Left colon (tissue), 2 donors: ENCODE measurements around the gene LMTK2. TPM values are rescaled to one million over a fixed set of nuclear protein-coding genes. Genes with fewer than 3 reads are reported as not detected.

ENCODE experiments used
- ATAC-seq: fragments of 200-7000 bp; cut with Tn5 transposase; one replicate; pipeline ENCODE4 v1.9.1; 2020; ENCODE audit warnings: mild to moderate bottlenecking, moderate library complexity
- DNase-seq, 2 donors: peaks; one replicate each; pipeline ENCODE4 v3.0.0-alpha.2; 2020
- intact Hi-C, 2 donors: fragments of 100-400 bp; cut with DNase I in 1 of 2; cut with micrococcal nuclease in 1 of 2; formaldehyde crosslinking; loops; one replicate each; pipeline versions ENCODE4 v1.11.2 to v1.14.0; 2022; cut with DNase I, micrococcal nuclease
- total RNA-seq, 2 donors: library from RNA; stranded (reverse); fragmentation: NEBNext Ultra II Directional; extraction: Animal tissue kit (Norgen Biotek cat#: 25700); gene quantifications; one replicate each; pipeline ENCODE4 v1.2.1, GENCODE V29; 2021
- donor health status: DM: no; HTN: no; CAD: no.
- donor health status: DM: yes; HTN: yes; CAD: no.

The LMTK2 gene
- total RNA-seq, 2 donors from 2014 or later = 51.4 to 52.0 TPM

DNA sequence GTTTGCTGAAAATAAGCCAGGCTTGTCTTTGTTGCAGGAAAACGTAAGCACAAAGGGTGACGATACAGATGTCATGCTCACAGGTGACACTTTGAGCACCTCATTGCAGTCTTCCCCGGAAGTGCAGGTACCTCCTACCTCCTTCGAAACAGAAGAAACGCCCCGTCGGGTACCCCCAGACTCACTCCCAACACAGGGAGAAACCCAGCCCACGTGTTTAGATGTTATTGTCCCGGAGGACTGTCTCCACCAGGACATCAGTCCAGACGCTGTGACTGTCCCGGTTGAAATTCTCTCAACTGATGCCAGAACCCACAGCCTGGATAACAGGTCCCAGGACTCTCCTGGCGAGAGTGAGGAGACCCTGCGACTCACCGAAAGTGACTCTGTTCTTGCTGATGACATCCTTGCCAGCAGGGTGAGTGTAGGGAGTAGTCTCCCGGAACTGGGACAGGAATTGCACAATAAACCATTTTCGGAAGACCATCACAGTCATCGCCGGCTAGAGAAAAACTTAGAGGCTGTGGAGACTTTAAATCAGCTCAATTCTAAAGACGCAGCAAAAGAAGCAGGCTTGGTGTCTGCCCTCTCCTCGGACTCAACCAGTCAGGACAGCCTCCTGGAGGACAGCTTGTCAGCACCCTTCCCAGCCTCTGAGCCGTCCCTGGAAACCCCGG lies 86.3 kb downstream of the LMTK2 start:
- DNase-seq (no peak), ATAC-seq (no peak)
- intact Hi-C loops = no loop called here

DNA sequence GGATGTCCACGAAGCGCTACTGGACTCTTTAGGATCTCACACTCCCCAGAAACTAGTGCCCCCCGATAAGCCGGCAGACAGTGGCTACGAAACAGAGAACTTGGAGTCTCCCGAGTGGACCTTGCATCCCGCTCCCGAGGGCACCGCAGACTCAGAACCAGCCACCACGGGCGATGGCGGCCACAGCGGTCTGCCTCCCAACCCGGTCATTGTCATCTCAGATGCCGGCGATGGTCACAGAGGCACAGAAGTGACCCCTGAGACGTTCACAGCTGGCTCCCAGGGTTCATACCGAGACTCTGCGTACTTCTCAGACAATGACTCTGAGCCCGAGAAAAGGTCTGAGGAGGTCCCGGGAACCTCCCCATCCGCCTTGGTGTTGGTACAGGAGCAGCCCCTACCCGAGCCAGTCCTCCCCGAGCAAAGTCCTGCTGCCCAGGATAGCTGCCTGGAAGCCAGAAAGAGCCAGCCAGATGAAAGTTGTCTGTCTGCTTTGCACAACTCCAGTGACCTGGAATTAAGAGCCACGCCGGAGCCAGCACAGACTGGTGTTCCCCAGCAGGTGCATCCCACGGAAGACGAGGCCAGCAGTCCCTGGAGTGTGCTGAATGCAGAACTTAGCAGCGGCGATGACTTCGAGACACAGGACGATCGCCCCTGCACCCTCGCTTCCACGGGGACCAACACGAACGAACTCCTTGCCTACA lies 87.0 kb downstream of the LMTK2 start:
- ATAC-seq (no peak), DNase-seq (no peak)
- intact Hi-C loops = no loop called here

DNA sequence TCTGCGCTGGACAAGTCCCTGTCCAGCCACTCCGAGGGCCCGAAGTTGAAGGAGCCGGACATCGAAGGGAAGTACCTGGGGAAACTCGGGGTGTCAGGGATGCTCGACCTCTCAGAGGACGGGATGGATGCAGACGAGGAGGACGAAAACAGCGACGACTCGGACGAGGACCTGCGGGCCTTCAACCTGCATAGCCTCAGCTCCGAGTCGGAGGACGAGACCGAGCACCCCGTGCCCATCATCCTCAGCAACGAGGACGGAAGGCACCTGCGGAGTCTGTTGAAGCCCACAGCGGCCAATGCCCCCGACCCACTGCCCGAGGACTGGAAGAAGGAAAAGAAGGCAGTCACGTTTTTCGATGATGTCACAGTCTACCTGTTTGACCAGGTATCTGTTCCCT lies 87.5 kb downstream of the LMTK2 start:
- ATAC-seq (no peak), DNase-seq (no peak)
- intact Hi-C loops = no loop called here

DNA sequence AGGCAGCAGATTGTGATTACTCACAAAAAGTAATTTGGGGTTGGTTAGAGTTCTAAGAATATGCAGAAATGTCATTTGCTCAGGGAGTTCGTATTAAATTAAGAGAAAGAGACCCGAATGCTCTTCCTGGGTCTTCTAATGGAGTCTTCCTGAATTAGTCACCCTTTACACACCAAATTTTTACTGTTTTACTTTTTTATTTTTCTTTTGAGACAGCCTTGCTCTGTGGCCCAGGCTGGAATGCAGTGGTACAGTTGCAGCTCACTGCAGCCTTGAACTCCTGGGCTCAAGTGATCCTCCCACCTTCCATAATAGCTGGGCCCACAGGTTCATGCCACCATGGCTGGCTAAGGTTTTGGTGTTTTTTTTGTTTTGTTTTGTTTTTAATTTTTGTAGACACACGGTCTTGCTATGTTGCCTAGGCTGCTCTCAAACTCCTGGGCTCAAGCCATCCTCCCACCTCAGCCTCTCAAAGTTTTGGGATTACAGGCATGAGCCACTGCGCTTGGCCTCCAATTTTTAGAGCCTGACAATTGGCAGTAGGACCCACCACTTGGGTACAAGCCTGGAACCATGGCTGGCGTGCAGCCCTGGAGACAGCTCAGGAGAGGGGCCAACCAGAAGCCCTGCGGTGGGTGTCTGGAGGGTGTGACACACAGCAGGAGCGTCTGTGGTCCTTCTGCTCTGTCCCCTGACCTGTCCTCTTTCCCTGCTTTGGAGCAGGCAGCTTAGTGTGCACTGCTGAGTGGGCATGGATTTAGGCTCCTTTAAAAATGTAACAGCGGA lies 88.2 kb downstream of the LMTK2 start:
- DNase-seq = no peak
- no peak for ATAC-seq
- intact Hi-C loops = no loop called here

DNA sequence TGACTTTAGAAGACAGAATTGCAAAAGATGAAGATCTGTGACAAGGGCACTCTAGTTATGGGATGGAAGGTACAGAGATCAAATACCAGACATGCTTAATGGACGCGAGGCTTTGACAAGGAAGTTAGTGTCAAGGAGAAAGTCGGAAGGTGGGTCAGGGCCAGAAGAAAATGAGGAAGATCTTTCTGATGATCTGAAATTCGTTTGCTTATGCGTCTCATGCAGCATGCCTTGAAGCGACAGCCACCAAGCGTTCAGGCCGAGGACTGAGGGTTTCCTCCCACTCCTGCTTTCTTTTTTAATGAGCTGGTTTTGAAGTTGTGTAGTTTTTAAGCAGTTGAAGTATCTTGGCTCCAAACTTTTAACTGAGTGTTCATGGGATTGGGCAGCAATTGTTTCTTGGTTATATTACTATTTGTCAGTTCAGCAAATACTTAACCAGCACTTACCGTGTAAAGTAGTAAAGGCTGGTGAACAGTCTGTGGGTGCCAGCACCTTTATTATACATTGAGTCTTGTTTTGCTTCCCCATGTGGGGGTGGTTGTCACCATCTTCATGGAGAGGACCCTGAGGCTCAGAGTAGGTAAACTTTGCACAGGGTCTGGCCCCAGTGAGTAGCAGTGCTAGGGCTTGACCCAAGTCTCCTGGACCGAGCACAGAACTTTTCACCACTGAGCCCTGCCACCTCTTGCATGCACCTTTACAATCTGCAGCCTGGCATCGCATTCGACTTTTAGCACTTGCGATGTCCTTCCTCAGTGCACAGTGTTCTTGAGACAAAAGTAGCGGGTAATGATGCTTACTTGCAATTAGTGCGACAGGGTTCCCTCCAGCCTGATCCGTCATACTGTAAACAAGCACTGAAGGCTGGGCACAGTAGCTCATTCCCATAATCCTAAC lies 90.3 kb downstream of the LMTK2 start:
- intact Hi-C loops = no loop called here
- DNase-seq (no peak), ATAC-seq (no peak)

DNA sequence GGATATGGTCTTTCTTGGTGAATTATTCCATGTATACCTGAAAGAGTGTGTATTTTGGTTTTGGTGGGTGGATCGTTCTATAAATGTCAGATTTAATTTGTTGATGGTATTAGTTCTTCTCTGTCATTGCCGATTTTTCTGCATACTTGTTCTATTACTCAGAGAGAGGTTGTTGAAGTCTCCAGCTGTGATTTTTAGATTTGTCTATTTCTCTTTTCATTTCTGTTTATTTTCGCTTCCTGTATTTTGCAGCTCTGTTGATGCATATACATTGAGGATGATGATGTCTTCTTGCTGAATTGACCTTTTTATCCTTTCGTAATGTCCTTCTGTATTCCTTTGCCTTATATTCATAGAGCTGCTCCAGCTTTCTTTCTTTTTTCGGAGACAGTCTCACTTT lies 92.5 kb downstream of the LMTK2 start:
- ATAC-seq (no peak), DNase-seq (no peak)
- intact Hi-C loops = no loop called here

DNA sequence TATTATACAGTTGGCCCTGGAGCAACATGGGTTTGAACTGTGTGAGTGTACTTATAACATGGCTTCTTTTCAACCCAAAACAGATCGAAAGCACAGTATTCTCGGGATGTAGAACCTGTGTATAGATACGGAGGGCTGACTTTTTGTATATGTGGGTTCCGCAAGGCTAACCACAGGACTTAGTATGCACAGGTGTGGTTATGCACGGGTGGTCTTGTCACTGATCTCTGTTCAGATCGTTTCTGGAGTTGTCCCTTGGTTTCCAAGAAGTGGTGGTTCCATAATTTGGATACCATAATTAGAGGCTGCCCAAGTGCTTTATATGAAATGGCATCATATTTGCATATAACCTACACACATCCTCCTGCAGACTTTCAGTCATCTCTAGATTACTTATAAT lies 93.7 kb downstream of the LMTK2 start:
- no peak for ATAC-seq
- intact Hi-C loops = no loop called here
- no peak for DNase-seq

DNA sequence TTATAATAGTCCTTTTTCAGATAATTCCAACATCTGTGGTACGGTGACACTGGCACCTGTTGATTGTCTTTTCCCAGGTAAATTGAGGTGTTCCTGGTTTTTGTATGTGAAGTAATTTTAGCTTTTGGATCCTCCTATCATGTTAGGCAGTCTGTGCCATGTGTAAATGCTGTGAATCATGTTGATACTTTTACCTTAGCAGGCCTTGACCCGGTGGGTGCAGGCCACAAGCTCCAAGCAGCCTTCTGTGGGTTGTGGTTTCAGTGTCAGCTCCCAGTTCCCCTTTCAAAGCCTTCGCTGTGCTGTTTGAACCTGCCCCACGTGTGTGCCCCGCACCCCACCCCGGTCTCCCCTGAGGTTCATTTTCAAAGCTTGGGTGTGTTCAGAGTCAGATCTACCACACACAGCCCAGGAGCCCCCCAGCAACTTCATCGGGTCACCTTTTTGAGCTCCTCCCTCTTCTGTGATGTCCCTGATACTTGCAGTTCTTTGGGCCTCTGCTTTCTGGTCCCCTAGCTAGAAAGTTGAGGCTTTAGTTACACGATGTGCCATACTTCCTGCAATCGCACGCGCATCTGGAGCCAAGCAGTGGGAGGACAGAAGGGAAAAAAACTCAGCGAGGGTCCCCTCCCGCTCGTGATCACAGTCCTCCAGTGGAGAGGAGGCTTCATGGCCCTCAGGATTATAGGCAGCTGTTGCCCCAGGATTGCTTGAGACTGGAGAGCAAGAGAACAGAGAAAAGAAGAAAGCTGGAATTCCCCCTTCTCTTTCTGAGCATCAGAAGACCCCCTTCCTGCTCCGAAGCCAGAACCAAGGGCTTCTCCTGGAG lies 95.9 kb downstream of the LMTK2 start:
- ATAC-seq (peak; percentile 36), DNase-seq (peak; percentile 48 to 59)
- intact Hi-C loops = no loop called here

DNA sequence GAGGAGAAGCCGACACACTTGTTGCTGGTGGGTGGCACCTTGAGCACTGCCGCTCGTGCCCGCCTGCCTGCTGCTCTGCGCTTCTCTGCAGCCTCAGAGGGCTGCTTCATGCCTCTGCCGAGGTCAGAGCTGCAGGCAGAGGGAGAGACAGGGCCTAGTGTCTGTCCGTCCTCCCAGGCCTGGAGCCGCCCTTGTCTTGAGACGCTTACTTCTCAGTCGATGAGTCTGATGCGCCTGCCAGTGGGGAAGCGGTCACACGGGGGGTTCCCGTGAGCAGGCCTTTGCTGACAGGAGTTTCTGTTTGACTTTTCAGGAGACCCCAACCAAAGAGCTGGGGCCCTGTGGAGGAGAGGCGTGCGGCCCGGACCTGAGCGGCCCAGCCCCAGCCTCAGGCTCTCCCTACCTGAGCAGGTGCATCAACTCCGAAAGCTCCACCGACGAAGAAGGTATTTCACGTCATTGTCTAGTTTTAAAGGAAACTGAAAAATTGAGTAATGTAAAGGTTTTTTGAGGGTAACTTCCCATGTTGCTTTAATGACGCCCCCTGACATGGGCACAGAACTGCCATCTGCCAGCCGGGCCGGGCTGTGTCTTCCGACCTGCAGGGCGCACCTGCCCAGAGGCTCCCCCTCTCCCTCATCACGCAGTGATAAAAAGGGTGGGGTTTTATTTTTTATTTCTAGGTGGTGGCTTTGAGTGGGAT lies 96.8 kb downstream of the LMTK2 start:
- intact Hi-C loops = no loop called here
- no peak for ATAC-seq
- DNase-seq = no peak

DNA sequence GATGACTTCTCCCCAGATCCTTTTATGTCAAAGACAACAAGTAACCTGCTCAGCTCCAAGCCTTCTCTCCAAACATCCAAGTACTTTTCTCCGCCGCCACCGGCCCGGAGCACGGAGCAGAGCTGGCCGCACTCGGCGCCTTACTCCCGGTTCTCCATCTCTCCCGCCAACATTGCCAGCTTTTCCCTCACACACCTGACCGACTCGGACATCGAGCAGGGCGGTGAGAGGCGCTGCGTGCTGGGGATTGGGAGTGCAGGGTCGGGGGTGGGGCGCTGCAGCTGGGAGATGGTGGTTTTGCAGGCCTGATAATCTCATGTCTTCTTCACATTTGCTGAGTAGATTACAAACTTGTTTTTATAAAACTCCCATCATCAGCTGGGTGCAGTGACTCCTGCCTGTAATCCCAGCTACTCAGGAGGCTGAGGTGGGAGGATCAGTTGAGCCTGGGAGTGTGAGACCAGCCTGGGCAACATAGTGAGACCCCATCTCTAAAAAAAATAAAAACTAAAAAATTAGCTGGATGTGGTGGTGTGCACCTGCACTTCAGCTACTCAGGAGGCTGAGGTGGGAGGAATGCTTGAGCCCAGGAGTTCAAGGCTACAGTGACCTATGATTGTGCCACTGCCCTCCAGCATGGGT lies 97.4 kb downstream of the LMTK2 start:
- no peak for ATAC-seq
- intact Hi-C loops = no loop called here
- no peak for DNase-seq

DNA sequence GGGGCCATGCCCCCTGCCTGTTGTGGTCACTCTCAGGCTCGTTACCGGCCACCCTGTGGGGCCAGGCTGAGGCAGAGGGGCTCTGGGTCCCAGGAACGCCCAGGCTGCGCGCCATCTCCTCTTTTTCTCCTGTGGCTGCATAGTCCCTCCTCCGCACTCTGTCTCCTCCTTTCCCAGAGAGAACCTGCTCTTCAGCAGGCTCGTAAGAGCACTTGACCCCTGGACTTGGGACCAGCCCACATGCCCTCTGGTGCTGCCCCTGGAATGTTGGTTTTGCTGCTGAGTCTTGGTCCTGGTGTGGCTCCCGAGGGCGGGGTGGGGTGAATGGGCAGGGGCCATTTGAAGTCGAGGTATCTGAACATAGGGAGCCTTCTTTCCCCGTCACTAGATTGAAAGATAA lies 98.0 kb downstream of the LMTK2 start:
- ATAC-seq = peak; percentile 31
- intact Hi-C loops = no loop called here
- DNase-seq = no peak

DNA sequence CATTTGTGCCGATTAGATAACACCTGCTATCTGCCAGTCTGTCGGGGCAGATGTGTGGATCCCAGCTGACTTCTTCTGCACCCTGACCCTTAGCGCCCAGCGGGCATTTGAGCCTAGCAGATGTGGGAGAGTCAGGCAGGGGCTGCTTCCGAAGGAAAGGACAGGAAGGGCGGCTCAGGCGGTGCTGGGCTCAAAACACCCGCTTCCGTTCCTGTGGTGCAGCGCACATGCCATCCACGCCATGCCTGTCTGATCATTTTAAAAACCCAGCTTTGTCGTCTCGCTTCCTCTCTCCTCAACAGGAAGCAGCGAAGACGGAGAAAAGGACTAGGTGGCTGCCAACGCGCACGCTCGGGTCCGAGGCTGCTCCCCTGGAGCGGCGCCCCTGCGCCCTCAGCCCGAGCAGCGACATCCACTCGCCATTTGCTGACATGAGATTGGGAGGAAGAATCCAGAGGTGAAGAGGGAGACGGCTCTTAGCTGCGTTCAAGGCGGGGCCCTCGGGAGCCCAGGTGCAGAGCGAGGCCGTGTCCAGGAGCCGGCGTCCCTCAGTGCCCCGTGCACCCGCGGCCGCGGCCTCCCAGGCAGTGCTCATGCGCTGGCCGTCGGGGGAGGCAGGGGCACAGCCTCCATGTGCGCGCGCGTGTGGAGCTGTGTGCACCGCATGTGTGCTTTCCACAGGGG lies 98.6 kb downstream of the LMTK2 start:
- DNase-seq (no peak), ATAC-seq (no peak)
- intact Hi-C loops = no loop called here

DNA sequence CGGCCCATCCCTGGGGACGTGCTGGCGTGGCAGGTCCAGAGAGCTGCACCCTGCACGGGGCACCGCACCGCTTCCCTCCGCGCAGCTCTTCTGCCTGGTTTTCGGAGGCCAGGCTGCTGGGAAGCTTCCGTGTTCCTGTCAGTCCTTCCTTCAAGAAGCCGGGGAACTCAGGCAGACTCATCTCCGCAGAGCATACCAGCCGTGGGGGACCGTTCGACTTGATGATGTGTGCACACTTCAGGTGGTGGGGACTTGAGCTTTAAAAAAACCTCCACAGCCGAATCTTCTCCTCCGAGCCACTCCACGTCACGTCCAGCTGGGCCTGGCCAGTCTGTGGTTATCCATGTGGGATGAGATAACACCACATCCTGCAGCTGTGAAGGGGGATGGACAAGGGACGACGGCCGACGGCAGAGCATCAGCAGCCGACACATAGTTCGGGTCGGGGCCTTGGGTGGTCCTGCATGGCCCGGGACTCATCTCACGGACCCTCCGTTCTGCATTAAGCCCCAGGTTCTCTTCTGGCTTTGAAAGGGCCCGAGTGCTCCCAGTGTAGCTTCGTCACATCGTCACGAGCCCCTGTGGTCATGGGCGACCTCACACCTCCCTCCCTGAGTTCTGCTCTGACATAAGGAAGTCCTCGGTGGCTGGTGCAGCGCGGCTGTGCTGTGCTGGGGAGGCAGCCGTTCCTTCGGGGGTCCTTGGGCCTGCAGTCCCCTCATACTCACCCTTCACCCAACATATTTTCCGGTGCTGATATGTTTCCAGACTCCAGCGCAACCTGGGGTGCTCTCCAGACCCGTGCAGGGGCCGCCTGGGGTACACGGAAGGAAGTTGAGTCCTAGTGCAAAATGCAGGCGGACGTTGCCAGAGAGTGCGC lies 100.0 kb downstream of the LMTK2 start:
- no peak for DNase-seq
- no peak for ATAC-seq
- intact Hi-C loops = no loop called here

DNA sequence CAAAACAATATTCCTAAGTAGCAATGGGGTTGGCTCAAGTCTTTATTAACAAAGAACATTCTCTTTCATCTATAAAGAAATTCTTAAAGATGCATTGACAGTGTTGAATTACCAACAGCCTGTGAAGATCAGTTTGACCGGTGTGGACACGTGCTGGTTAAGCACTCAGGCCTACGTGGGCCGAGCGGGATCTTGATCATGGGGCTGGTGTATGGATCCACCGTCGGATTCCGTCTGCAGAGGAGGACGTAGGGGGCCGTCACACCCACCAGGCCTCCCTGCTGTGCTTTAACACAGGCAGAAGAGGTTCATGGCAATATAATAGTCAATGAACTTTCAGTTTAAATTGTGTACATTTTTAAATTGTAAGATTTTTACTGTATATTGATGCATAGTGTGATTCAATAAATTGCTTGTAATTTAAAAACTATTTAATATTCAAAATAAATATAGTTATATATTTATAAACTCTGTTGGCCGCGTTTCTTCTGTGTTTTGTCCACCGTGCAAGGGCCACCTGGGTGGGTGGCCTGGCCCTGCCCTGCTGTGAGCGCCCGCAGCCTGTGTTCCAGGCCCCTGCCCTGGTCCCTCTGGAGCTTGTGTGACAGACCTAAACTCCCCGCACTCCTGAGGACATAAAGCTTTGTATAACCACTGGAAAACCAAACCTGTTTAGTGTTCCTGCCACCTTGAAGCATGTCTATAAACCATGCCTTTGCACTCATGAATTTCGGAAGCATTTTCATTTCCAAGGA lies 102.7 kb downstream of the LMTK2 start:
- ATAC-seq = no peak

More for the DNA sequence above, 102.7 kb downstream of the LMTK2 start:
- intact Hi-C loops = no loop called here
- no peak for DNase-seq
